Measurements from ENCODE around the gene AOX1.

GRCh38 chr2:200713003-200713703, 127.3 kb downstream of the AOX1 start:
- peak; percentile 95 for TF ChIP-seq POLR2AphosphoS5 (IDR thresholded peaks at IDR 0.05; ENCODE audit: low read depth, low read length)
- peak; percentile 95 for TF ChIP-seq POLR2A (IDR thresholded peaks at IDR 0.05; ENCODE audit: low read depth, low read length)
- peak; percentile 74 for TF ChIP-seq TAF1 (IDR thresholded peaks at IDR 0.05; ENCODE audit: low read depth, low read length)
- TF ChIP-seq POU2F2 (IDR thresholded peaks at IDR 0.05; ENCODE audit: low read depth, low read length): peak; percentile 81

All from GM12891 (cell line).